ENCODE results near the gene AGPAT4.
"Not testable (repeated sequence)": the region's sequence is repeated elsewhere in the genome, so short reads cannot be mapped to it uniquely, and the experiment has no call there.

AGPAT4 gene

GRCh38 chr6:161138543-161139303 is 135.1 kb downstream of the AGPAT4 start:
- DNase-seq (ENCODE audit: low spot score), result no peak

GRCh38 chr6:161137839-161138542 is 135.9 kb downstream of the AGPAT4 start:
- no peak for DNase-seq (ENCODE audit: low spot score)

GRCh38 chr6:161137320-161137719 is 136.5 kb downstream of the AGPAT4 start:
- no peak for DNase-seq (ENCODE audit: low spot score)

- no peak for DNase-seq (ENCODE audit: low spot score)
Measured at GRCh38 chr6:161136655-161137054, 137.2 kb downstream of the AGPAT4 start.

- DNase-seq (ENCODE audit: low spot score), result no peak
Measured at GRCh38 chr6:161135695-161136591, 137.9 kb downstream of the AGPAT4 start.

- no peak for DNase-seq (ENCODE audit: low spot score)
Measured at GRCh38 chr6:161134550-161135298, 139.1 kb downstream of the AGPAT4 start.

- no peak for DNase-seq (ENCODE audit: low spot score)
Measured at GRCh38 chr6:161133963-161134362, 139.9 kb downstream of the AGPAT4 start.

GRCh38 chr6:161132384-161132783 is 141.5 kb downstream of the AGPAT4 start:
- no peak for DNase-seq (ENCODE audit: low spot score)

- DNase-seq (ENCODE audit: low spot score), result no peak
Measured at GRCh38 chr6:161130967-161131766, 142.7 kb downstream of the AGPAT4 start.

GRCh38 chr6:161130541-161130940 is 143.3 kb downstream of the AGPAT4 start:
- DNase-seq (ENCODE audit: low spot score), result no peak

- no peak for DNase-seq (ENCODE audit: low spot score)
Measured at GRCh38 chr6:161128680-161129196, 145.1 kb downstream of the AGPAT4 start.

GRCh38 chr6:161128230-161128629 is 145.6 kb downstream of the AGPAT4 start:
- no peak for DNase-seq (ENCODE audit: low spot score)

GRCh38 chr6:161127071-161127740 is 146.7 kb downstream of the AGPAT4 start:
- DNase-seq (ENCODE audit: low spot score), result no peak

GRCh38 chr6:161125591-161125990 is 148.3 kb downstream of the AGPAT4 start:
- no peak for DNase-seq (ENCODE audit: low spot score)

- not testable (repeated sequence) for DNase-seq (ENCODE audit: low spot score)
Measured at GRCh38 chr6:161123319-161123718, 150.5 kb downstream of the AGPAT4 start.

- no peak for DNase-seq (ENCODE audit: low spot score)
Measured at GRCh38 chr6:161117942-161118341, 155.9 kb downstream of the AGPAT4 start.

- no peak for DNase-seq (ENCODE audit: low spot score)
Measured at GRCh38 chr6:161117308-161117707, 156.6 kb downstream of the AGPAT4 start.

- no peak for DNase-seq (ENCODE audit: low spot score)
Measured at GRCh38 chr6:161116554-161116953, 157.3 kb downstream of the AGPAT4 start.

- no peak for DNase-seq (ENCODE audit: low spot score)
Measured at GRCh38 chr6:161115468-161115867, 158.4 kb downstream of the AGPAT4 start.

GRCh38 chr6:161111261-161111660 is 162.6 kb downstream of the AGPAT4 start:
- DNase-seq (ENCODE audit: low spot score), result no peak
